Vagina (tissue), 2 donors: Measurements from ENCODE around the gene CEP152. TPM values are rescaled to one million over a fixed set of nuclear protein-coding genes. Genes with fewer than 3 reads are reported as not detected.

Source experiments
- DNase-seq, 2 donors: peaks; one replicate each; pipeline ENCODE4 v3.0.0-alpha.2; 2017; ENCODE audit errors: extremely low spot score in 2 of 2
- H3K27ac ChIP-seq: fragments of 200-600 bp; sonication (generic); one replicate; pipeline ENCODE4 v1.5.1; 2019
- H3K27me3 ChIP-seq: fragments of 200-600 bp; sonication (generic); one replicate; pipeline ENCODE4 v1.5.1; 2019
- H3K36me3 ChIP-seq, 2 donors: fragments of 200-600 bp; sonication (generic); one replicate each; pipeline ENCODE4 v1.5.1; 2017 to 2019
- H3K4me1 ChIP-seq: fragments of 200-600 bp; sonication (generic); one replicate; pipeline ENCODE4 v1.5.1; 2019
- H3K4me3 ChIP-seq, 2 donors: fragments of 200-600 bp; sonication (generic); 1 replicate in 1 of 2; 2 replicates in 1 of 2; pipeline ENCODE4 v1.5.1; 2016 to 2019
- H3K9me3 ChIP-seq: fragments of 200-600 bp; sonication (generic); one replicate; pipeline ENCODE4 v1.5.1; 2019
- POLR2A ChIP-seq, 2 donors: fragments of 450-650 bp; IDR thresholded peaks; one replicate each; pipeline ENCODE4 v1.6.1; 2017; ENCODE audit warnings: antibody characterized with exemption in 2 of 2, mild to moderate bottlenecking in 2 of 2, moderate library complexity in 2 of 2
- POLR2AphosphoS5 ChIP-seq, 2 donors: sonication (generic); formaldehyde crosslinking; IDR thresholded peaks; one replicate each; pipeline ENCODE4 v1.9.0; 2017; ENCODE audit warnings: antibody characterized with exemption in 2 of 2, mild to moderate bottlenecking in 2 of 2, low read depth in 1 of 2; ENCODE audit not compliant: insufficient read depth in 1 of 2
- intact Hi-C: fragments of 100-400 bp; cut with DNase I; formaldehyde crosslinking; loops from one replicate; pipeline ENCODE4 v1.15.1; 2023
- total RNA-seq: library from RNA; depleted of rRNA; stranded (reverse); fragments of >200 nt; gene quantifications from one replicate; pipeline ENCODE4 v1.2.3, GENCODE V29; 2016
- TF ChIP-seq, protein P1 (sequence below), 3 experiments: fragments of 450-650 bp in 2 of 3; fragments of 200-600 bp in 1 of 3; sonication (generic) in 1 of 3; IDR thresholded peaks; one replicate each; pipeline ENCODE4 v1.5.1; 2017 to 2019; ENCODE audit warnings: antibody characterized with exemption in 3 of 3, mild to moderate bottlenecking in 2 of 3, moderate library complexity in 2 of 3

CEP152 gene
- total RNA-seq, 1 donor from 2014 or later = 4.4 TPM

DNA sequence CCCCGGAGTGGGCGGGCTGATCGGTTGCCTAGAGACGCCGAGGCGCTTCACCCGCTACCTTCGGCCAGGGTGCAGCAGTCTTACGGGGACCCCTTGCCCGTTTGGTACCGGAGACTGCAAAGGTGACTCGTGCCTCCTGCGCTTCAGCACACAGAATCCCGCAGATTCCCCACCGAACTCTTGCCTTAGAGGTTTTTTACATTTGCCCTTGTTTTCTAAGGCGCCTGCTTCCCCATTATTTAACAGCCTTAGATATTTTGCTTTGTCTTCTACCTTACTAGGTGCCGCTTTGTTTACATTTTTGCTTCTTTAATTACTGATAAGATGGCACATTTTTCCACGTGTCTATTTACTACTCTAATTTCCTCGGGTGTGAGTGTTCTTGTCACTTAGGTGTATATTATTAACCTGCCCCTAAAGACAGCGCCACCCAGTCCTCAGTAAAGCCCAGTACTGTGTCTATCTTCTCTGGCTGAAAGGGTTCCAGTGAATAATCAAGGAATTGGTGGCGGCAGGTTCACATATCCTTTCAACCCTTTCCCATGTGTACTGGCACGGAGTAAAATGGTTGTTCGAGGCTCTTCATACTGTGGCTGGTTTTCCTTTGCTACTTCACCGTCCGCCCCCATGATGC, 573 bp upstream of the CEP152 start:
- DNase-seq = no peak
- intact Hi-C loops = no loop called here
- no peaks in the 10 kb centered on the region for H3K27me3 ChIP-seq
- H3K36me3 ChIP-seq = no peaks in the 10 kb centered on the region
- peak overlapping the region; percentile 76 to 81 for H3K4me3 ChIP-seq
- no peak for TF ChIP-seq POLR2A (IDR thresholded peaks at IDR 0.05)
- TF ChIP-seq POLR2AphosphoS5 (IDR thresholded peaks at IDR 0.05; ENCODE audit: insufficient read depth in 1 of 2, low read depth in 1 of 2) = peak in 1 of 2 donors; percentile 16
- H3K9me3 ChIP-seq = no peaks in the 10 kb centered on the region
- peaks cover 19% of the 10 kb centered on the region for H3K4me1 ChIP-seq
- H3K27ac ChIP-seq = no peak overlapping the region

- Histone ChIP-seq H3K27ac (no peak overlapping the region), H3K36me3 (no peaks in the 10 kb centered on the region), H3K9me3 (no peaks in the 10 kb centered on the region), H3K4me1 (peaks cover 10% of the 10 kb centered on the region), H3K27me3 (no peaks in the 10 kb centered on the region), H3K4me3 (no peak overlapping the region)
- intact Hi-C loops = no loop called here
- DNase-seq = no peak
- TF ChIP-seq POLR2AphosphoS5 (IDR thresholded peaks at IDR 0.05; ENCODE audit: insufficient read depth in 1 of 2, low read depth in 1 of 2) (no peak), POLR2A (IDR thresholded peaks at IDR 0.05) (no peak)
- TF ChIP-seq, protein P1, sequence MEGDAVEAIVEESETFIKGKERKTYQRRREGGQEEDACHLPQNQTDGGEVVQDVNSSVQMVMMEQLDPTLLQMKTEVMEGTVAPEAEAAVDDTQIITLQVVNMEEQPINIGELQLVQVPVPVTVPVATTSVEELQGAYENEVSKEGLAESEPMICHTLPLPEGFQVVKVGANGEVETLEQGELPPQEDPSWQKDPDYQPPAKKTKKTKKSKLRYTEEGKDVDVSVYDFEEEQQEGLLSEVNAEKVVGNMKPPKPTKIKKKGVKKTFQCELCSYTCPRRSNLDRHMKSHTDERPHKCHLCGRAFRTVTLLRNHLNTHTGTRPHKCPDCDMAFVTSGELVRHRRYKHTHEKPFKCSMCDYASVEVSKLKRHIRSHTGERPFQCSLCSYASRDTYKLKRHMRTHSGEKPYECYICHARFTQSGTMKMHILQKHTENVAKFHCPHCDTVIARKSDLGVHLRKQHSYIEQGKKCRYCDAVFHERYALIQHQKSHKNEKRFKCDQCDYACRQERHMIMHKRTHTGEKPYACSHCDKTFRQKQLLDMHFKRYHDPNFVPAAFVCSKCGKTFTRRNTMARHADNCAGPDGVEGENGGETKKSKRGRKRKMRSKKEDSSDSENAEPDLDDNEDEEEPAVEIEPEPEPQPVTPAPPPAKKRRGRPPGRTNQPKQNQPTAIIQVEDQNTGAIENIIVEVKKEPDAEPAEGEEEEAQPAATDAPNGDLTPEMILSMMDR (IDR thresholded peaks at IDR 0.05) = no peak
Measured at GRCh38 chr15:48806151-48806550, 4.7 kb downstream of the CEP152 start.

- Histone ChIP-seq H3K36me3 (no peaks in the 10 kb centered on the region), H3K27ac (no peak overlapping the region), H3K9me3 (no peaks in the 10 kb centered on the region), H3K27me3 (no peaks in the 10 kb centered on the region), H3K4me3 (no peak overlapping the region), H3K4me1 (peaks cover 10% of the 10 kb centered on the region)
- no peak for DNase-seq
- intact Hi-C loops = no loop called here
- TF ChIP-seq, protein P1 (IDR thresholded peaks at IDR 0.05) = no peak
- no peak for TF ChIP-seq POLR2AphosphoS5 (IDR thresholded peaks at IDR 0.05; ENCODE audit: insufficient read depth in 1 of 2, low read depth in 1 of 2)
- no peak for TF ChIP-seq POLR2A (IDR thresholded peaks at IDR 0.05)
Measured at GRCh38 chr15:48805591-48805990, 5.3 kb downstream of the CEP152 start.

- intact Hi-C loops = no loop called here
- Histone ChIP-seq H3K4me3 (no peak overlapping the region), H3K9me3 (no peaks in the 10 kb centered on the region), H3K27me3 (no peaks in the 10 kb centered on the region), H3K4me1 (no peaks in the 10 kb centered on the region), H3K27ac (no peak overlapping the region), H3K36me3 (no peaks in the 10 kb centered on the region)
- TF ChIP-seq POLR2A (IDR thresholded peaks at IDR 0.05) = no peak
- TF ChIP-seq, protein P1 (IDR thresholded peaks at IDR 0.05) = no peak
- no peak for TF ChIP-seq POLR2AphosphoS5 (IDR thresholded peaks at IDR 0.05; ENCODE audit: insufficient read depth in 1 of 2, low read depth in 1 of 2)
- no peak for DNase-seq
Measured at GRCh38 chr15:48803877-48804276, 7.0 kb downstream of the CEP152 start.

DNA sequence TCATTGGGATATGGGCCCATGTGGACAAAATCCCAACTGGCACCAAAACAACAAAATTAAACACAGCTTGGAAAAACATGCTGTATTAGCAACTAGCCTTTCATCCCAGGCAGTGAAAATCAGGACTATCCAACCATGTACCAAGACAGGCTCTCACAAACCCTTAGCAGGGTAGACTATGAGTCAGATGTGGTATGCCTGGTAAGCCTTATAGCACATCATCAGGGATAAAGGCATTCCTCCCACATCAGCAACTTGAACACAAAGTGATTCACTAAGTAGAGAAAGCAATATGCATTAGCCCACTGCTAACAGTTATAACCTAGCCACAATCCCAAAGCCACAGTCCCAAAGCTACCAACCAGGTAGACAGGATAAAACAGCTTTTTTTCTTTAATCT, 8.0 kb downstream of the CEP152 start:
- DNase-seq = no peak
- Histone ChIP-seq H3K27me3 (no peaks in the 10 kb centered on the region), H3K27ac (no peak overlapping the region), H3K36me3 (no peaks in the 10 kb centered on the region), H3K4me1 (no peaks in the 10 kb centered on the region), H3K9me3 (no peaks in the 10 kb centered on the region), H3K4me3 (no peak overlapping the region)
- TF ChIP-seq POLR2AphosphoS5 (IDR thresholded peaks at IDR 0.05; ENCODE audit: insufficient read depth in 1 of 2, low read depth in 1 of 2) = no peak
- TF ChIP-seq, protein P1 (IDR thresholded peaks at IDR 0.05) = no peak
- no peak for TF ChIP-seq POLR2A (IDR thresholded peaks at IDR 0.05)
- intact Hi-C loops = no loop called here
